Measurements from ENCODE around the gene LGALS14.

DNA sequence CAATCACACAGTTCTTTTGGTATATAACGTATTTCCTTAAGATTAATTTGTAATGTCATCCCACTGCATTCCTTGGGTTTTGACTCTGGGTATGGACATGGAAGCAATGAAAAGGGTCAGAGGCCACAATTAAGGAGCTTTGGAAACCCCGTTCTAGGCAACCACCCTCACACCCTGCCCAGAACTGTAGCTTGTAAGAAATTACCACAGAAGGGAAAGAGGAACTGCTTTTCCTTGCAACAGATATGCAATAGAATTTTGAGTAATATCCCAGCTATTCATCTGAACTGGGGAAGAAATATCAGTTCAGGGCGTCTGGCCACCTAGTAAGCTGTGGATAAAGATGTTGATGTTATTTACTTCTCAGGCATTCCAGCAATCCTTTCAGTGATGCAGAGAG, 34.5 kb downstream of the LGALS14 start:
- no peak for TF ChIP-seq POLR2A (IDR thresholded peaks at IDR 0.05)
- TF ChIP-seq, protein P1, sequence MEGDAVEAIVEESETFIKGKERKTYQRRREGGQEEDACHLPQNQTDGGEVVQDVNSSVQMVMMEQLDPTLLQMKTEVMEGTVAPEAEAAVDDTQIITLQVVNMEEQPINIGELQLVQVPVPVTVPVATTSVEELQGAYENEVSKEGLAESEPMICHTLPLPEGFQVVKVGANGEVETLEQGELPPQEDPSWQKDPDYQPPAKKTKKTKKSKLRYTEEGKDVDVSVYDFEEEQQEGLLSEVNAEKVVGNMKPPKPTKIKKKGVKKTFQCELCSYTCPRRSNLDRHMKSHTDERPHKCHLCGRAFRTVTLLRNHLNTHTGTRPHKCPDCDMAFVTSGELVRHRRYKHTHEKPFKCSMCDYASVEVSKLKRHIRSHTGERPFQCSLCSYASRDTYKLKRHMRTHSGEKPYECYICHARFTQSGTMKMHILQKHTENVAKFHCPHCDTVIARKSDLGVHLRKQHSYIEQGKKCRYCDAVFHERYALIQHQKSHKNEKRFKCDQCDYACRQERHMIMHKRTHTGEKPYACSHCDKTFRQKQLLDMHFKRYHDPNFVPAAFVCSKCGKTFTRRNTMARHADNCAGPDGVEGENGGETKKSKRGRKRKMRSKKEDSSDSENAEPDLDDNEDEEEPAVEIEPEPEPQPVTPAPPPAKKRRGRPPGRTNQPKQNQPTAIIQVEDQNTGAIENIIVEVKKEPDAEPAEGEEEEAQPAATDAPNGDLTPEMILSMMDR (IDR thresholded peaks at IDR 0.05), result no peak

Data from Peyer's patch (tissue), 4 donors.